Ramos (cell line): Measurements from ENCODE around the gene UNC13B.
"Not testable (repeated sequence)": the region's sequence is repeated elsewhere in the genome, so short reads cannot be mapped to it uniquely, and the experiment has no call there.

Source experiments
- in situ Hi-C: fragments of 300-500 bp; cut with MboI; formaldehyde crosslinking; loops from one replicate; pipeline ENCODE4 v1.14.3; 2022; ENCODE audit warnings: low sequenced_read_pairs; ENCODE audit not compliant: unreplicated experiment

UNC13B gene

GRCh38 chr9:35162605-35163315 lies 951 bp downstream of the UNC13B start:
- in situ Hi-C loops, result no loop called here

GRCh38 chr9:35163413-35163812 lies 1.6 kb downstream of the UNC13B start:
- in situ Hi-C loops, result no loop called here

- in situ Hi-C loops, result no loop called here
Measured at GRCh38 chr9:35164711-35165110, 2.9 kb downstream of the UNC13B start.

DNA sequence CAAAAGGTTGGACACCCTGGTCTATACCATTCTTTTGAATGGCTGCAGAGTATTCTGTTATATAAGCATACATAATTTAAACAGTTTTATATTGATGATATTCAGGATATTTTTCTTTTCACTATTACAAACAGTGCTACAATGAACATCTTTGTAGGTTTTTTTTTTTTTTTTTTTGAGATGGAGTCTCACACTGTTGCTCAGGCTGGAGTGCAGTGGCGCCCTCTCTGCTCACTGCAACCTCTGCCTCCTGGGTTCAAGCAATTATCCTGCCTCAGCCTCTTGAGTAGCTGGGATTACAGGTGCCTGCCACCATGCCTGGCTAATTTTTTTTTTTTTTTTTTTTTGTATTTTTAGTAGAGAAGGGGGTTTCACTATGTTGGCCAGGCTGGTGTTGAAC lies 5.6 kb downstream of the UNC13B start:
- in situ Hi-C loops, result not testable (repeated sequence)

DNA sequence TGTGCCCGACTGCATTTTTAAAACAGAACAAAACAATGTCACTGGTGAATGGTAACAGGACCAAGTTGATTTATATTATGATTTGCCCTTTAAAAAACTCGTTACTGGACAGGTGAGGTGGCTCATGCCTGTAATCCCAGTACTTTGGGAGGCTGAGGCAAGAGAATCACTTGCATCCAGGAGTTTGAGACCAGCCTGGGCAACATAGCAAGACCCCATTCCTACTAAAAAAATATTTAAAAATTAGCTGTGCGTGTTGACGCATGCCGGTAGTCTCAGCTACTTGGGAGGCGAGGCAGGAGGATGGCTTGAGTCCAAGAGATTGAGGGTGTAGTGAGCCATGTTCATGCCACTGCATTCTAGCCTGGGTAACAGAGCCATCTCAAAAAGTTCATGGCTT lies 7.2 kb downstream of the UNC13B start:
- in situ Hi-C loops, result no loop called here

- in situ Hi-C loops, result no loop called here
Measured at GRCh38 chr9:35172878-35173277, 11.1 kb downstream of the UNC13B start.

DNA sequence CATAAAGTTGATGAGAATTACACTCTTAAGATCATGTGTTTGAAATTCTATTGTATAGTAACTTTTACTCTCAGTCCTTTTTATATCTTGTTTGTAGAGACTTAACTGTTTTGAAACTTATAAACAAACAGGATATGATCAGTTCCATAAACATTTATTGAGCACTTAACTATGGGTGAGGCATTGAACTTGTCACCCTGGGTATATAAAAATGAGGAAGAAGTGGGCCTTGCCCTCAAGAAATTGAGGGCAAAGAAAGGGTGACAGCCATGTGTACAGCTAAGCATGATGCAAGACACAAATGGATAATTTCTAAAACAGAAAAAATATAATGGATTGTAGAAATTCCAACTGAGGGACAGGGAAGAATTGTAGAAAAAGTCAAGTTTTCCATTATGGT lies 15.7 kb downstream of the UNC13B start:
- in situ Hi-C loops, result no loop called here

- in situ Hi-C loops, result no loop called here
Measured at GRCh38 chr9:35179347-35180280, 17.8 kb downstream of the UNC13B start.

- in situ Hi-C loops, result no loop called here
Measured at GRCh38 chr9:35180801-35181200, 19.0 kb downstream of the UNC13B start.

DNA sequence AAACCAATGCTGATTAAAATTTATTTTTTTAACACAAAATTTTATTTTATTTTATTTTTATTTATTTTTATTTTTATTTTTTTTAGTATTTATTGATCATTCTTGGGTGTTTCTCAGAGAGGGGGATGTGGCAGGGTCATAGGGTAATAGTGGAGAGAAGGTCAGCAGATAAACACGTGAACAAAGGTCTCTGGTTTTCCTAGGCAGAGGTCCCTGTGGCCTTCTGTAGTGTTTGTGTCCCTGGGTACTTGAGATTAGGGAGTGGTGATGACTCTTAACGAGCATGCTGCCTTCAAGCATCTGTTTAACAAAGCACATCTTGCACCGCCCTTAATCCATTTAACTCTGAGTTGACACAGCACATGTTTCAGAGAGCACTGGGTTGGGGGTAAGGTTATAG lies 20.6 kb downstream of the UNC13B start:
- in situ Hi-C loops, result not testable (repeated sequence)

DNA sequence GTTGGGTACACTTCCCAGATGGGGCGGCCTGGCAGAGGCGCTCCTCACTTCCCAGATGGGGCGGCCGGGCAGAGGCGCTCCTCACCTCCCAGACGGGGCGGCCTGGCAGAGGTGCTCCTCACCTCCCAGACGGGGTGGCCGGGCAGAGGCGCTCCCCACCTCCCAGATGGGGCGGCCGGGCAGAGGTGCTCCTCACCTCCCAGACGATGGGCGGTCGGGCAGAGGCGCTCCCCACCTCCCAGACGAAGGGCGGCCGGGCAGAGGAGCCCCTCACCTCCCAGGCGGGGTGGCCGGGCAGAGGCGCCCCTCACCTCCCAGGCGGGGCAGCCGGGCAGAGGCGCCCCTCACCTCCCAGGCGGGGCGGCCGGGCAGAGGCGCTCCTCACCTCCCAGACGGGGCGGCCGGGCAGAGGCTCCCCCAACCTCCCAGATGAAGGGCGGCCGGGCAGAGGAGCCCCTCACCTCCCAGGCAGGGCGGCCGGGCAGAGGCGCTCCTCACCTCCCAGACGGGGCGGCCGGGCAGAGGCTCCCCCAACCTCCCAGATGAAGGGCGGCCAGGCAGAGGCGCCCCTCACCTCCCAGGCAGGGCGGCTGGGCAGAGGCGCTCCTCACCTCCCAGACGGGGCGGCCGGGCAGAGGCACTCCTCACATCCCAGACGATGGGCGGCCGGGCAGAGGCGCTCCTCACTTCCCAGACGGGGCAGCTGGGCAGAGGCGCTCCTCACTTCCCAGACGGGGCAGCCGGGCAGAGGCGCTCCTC lies 21.4 kb downstream of the UNC13B start:
- in situ Hi-C loops, result not testable (repeated sequence)

GRCh38 chr9:35183755-35184480 lies 22.1 kb downstream of the UNC13B start:
- in situ Hi-C loops, result not testable (repeated sequence)

GRCh38 chr9:35186524-35186923 lies 24.7 kb downstream of the UNC13B start:
- in situ Hi-C loops, result no loop called here

DNA sequence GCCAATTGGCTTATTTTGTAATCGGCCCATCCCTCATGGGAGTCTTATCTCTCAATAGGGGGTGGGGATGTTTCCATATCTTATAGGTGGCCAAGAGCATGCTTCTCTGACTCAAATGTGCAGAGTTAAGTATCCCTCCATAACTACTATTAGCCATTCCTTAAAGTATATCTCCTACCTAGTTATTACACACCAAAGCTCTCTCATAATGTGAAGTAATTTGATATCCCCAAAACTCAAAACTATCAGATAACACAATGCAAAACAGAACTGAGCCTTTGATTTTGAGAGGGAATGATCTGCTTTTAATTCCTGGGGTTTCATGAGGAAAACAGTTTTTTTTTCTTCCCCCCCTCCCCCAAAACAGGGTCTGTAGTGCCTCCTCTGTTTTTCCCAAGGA lies 28.4 kb downstream of the UNC13B start:
- in situ Hi-C loops, result no loop called here

DNA sequence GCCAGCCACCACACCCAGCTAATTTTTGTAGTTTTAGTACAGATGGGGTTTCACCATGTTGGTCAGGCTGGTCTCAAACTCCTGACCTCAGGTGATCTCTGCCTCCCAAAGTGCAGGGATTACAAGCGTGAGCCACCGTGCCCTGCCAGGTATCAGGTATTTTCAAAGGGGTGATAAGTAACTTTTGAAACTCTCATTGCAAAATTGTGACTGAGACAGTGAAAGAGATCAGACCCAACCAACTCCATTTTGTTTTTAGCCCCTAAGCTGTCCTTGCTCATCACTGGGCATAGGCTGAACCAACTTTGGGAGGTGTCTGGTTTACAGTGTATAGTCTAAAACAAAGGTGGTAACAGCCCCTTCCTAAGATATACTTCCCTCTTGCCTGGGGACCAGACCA lies 29.3 kb downstream of the UNC13B start:
- in situ Hi-C loops, result no loop called here

DNA sequence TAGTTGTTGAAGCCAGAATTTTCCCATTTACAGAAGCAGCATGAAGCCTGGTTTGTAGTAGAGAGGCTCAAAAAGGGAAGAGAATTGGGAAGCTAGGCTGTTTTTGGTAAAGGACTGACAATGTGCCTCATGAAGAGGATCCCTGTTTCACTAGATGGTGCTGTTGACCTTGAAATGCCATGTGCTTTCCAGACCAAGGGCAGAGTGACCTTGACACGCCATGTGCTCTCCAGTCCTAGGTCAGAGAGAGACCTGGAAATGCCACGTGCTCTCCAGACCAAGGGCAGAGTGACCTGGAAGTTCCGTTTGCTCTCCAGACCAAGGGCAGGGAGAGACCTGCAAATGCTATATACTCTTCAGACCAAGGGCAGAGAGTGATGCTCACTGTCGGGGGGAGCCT lies 32.0 kb downstream of the UNC13B start:
- in situ Hi-C loops, result no loop called here

DNA sequence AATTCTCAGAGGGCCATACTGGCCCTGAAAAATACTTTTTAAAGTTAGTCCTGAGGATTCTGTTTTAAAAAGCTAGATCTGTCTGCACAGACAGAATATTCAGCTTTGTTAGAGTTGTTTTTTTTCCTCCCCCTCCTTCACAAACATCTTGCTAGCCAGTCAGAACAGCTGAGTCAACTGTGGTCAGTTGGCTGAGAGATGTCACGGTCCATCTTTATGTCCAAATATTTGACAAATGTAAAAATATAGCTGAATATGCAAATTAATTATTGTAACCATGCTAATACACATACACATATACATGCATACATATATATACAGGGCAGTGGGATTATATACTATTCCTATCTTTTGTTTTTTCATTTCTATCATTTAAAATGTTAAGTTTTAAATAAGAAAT lies 33.9 kb downstream of the UNC13B start:
- in situ Hi-C loops, result no loop called here

GRCh38 chr9:35198191-35198590 lies 36.4 kb downstream of the UNC13B start:
- in situ Hi-C loops, result no loop called here

- in situ Hi-C loops, result no loop called here
Measured at GRCh38 chr9:35203528-35203927, 41.7 kb downstream of the UNC13B start.

- in situ Hi-C loops, result no loop called here
Measured at GRCh38 chr9:35205340-35205739, 43.5 kb downstream of the UNC13B start.
